ENCODE data around the gene MTHFD2L.

- TF ChIP-seq POLR2AphosphoS5 (IDR thresholded peaks at IDR 0.05; ENCODE audit: borderline replicate concordance, low read depth, low read length) = no peak
- TF ChIP-seq EZH2 (IDR thresholded peaks at IDR 0.05) = no peak
Measured at GRCh38 chr4:74133786-74134499, 24.0 kb upstream of the MTHFD2L start.
